ENCODE measurements around the gene SNAP25. TPM values are rescaled to one million over a fixed set of nuclear protein-coding genes. Genes with fewer than 3 reads are reported as not detected.

The SNAP25 gene
- total and polyA plus RNA-seq, 2 donors (not counting 1 experiment from before 2014, with no cell fraction given), result 0.27 TPM; not detected in 1

GRCh38 chr20:10314198-10314597 is 95.6 kb downstream of the SNAP25 start:
- H3K4me1 Mint-ChIP-seq, result no peaks in the 10 kb centered on the region
- H3K4me3 Mint-ChIP-seq, result no peak overlapping the region
- no peak overlapping the region for H3K27ac Mint-ChIP-seq

GRCh38 chr20:10315138-10315537 is 96.5 kb downstream of the SNAP25 start:
- no peak overlapping the region for H3K4me2 ChIP-seq (replicated peaks; ENCODE audit: low read depth, low read length, poor library complexity, severe bottlenecking)
- H3K79me2 ChIP-seq (ENCODE audit: control insufficient read depth, insufficient read depth, low read length), result no peaks in the 10 kb centered on the region
- Mint-ChIP-seq H3K4me1 (no peaks in the 10 kb centered on the region), H3K9me3 (ENCODE audit: insufficient read depth) (peaks cover 4% of the 10 kb centered on the region), H3K4me3 (no peak overlapping the region), H3K27ac (no peak overlapping the region), H3K27me3 (peaks cover 5% of the 10 kb centered on the region)
- H3K27ac ChIP-seq (ENCODE audit: low read length in 2 of 2), result no peak overlapping the region
- peaks cover 0 to 3% (median 0%) of the 10 kb centered on the region in 4 experiments for H3K27me3 ChIP-seq (replicated peaks in 1 of 4; ENCODE audit: control extremely low read depth in 1 of 4, control insufficient read depth in 3 of 4, insufficient read depth in 4 of 4, low read length in 3 of 4)
- H3K9me3 ChIP-seq (ENCODE audit: control extremely low read depth in 1 of 3, control insufficient read depth in 2 of 3, insufficient read depth in 1 of 3, low read length in 2 of 3), result peaks cover 0 to 3% (median 3%) of the 10 kb centered on the region in 3 donors
- H2AFZ ChIP-seq (ENCODE audit: insufficient read depth, low read depth, low read length, poor library complexity, severe bottlenecking), result no peak overlapping the region
- WGBS (ENCODE audit: insufficient coverage), result 61% methylated on average over 4 of the region's 5 CpGs
- ATAC-seq (ENCODE audit: low read depth), result no peak
- ChIA-PET CTCF (no interaction called here), POLR2A (no interaction called here)
- H3K9ac ChIP-seq (ENCODE audit: low read length), result no peak overlapping the region
- no peaks in the 10 kb centered on the region for H4K20me1 ChIP-seq (ENCODE audit: control insufficient read depth, insufficient read depth, low read length, poor library complexity, severe bottlenecking)
- TF ChIP-seq CTCF (IDR thresholded peaks at IDR 0.05) (no peak), EZH2 (IDR thresholded peaks at IDR 0.05; ENCODE audit: borderline replicate concordance, insufficient read depth, low read depth, low read length, poor library complexity, severe bottlenecking) (no peak)
- intact Hi-C loops (cut with micrococcal nuclease), result no loop called here
- no peaks in the 10 kb centered on the region for H3K36me3 ChIP-seq (replicated peaks in 1 of 2; ENCODE audit: control extremely low read depth in 1 of 2, control insufficient read depth in 1 of 2, extremely low read depth in 1 of 2, insufficient read depth in 2 of 2, low read length in 1 of 2)
- H3K4me3 ChIP-seq (ENCODE audit: control extremely low read depth in 1 of 5, extremely low read depth in 1 of 5, insufficient read depth in 1 of 5, low read depth in 2 of 5, low read length in 4 of 5), result no peak overlapping the region
- no peak for DNase-seq
- H3K4me1 ChIP-seq (ENCODE audit: control insufficient read depth in 2 of 2, insufficient read depth in 2 of 2, low read length in 2 of 2), result no peaks in the 10 kb centered on the region

More at GRCh38 chr20:10314198-10314597, 95.6 kb downstream of the SNAP25 start:
- DNase-seq, result no peak
- peaks cover 0 to 3% (median 3%) of the 10 kb centered on the region in 3 donors for H3K9me3 ChIP-seq (ENCODE audit: control extremely low read depth in 1 of 3, control insufficient read depth in 2 of 3, insufficient read depth in 1 of 3, low read length in 2 of 3)
- intact Hi-C loops (cut with micrococcal nuclease), result no loop called here
- CTCF ChIA-PET, result no interaction called here
- H3K4me2 ChIP-seq (replicated peaks; ENCODE audit: low read depth, low read length, poor library complexity, severe bottlenecking), result no peak overlapping the region
- no peak for ATAC-seq (ENCODE audit: low read depth)
- peaks cover 8% of the 10 kb centered on the region for H3K27me3 Mint-ChIP-seq
- POLR2A ChIA-PET, result no interaction called here
- H3K27ac ChIP-seq (ENCODE audit: low read length in 2 of 2), result no peak overlapping the region
- H4K20me1 ChIP-seq (ENCODE audit: control insufficient read depth, insufficient read depth, low read length, poor library complexity, severe bottlenecking), result no peaks in the 10 kb centered on the region
- no peak overlapping the region for H3K9ac ChIP-seq (ENCODE audit: low read length)
- no peaks in the 10 kb centered on the region for H3K79me2 ChIP-seq (ENCODE audit: control insufficient read depth, insufficient read depth, low read length)
- H2AFZ ChIP-seq (ENCODE audit: insufficient read depth, low read depth, low read length, poor library complexity, severe bottlenecking), result no peak overlapping the region
- no peaks in the 10 kb centered on the region for H3K36me3 ChIP-seq (replicated peaks in 1 of 2; ENCODE audit: control extremely low read depth in 1 of 2, control insufficient read depth in 1 of 2, extremely low read depth in 1 of 2, insufficient read depth in 2 of 2, low read length in 1 of 2)
- no peak overlapping the region for H3K4me3 ChIP-seq (ENCODE audit: control extremely low read depth in 1 of 5, extremely low read depth in 1 of 5, insufficient read depth in 1 of 5, low read depth in 2 of 5, low read length in 4 of 5)
- no peaks in the 10 kb centered on the region for H3K4me1 ChIP-seq (ENCODE audit: control insufficient read depth in 2 of 2, insufficient read depth in 2 of 2, low read length in 2 of 2)
- TF ChIP-seq EZH2 (IDR thresholded peaks at IDR 0.05; ENCODE audit: borderline replicate concordance, insufficient read depth, low read depth, low read length, poor library complexity, severe bottlenecking) (no peak), CTCF (IDR thresholded peaks at IDR 0.05) (no peak)
- 90% methylated on average over 2 of the region's 2 CpGs for WGBS (ENCODE audit: insufficient coverage)
- H3K27me3 ChIP-seq (replicated peaks in 1 of 4; ENCODE audit: control extremely low read depth in 1 of 4, control insufficient read depth in 3 of 4, insufficient read depth in 4 of 4, low read length in 3 of 4), result peaks cover 0 to 4% (median 1%) of the 10 kb centered on the region in 4 experiments
- peaks cover 4% of the 10 kb centered on the region for H3K9me3 Mint-ChIP-seq (ENCODE audit: insufficient read depth)

Measured in B cell (primary cell).